Endothelial cell of umbilical vein (primary cell): ENCODE measurements around the gene PRMT2. TPM values are rescaled to one million over a fixed set of nuclear protein-coding genes. Genes with fewer than 3 reads are reported as not detected.

ENCODE experiments used
- BruUV-seq: library from RNA; stranded (reverse); fragments of 400-500 nt; replicated peaks from 2 replicates; lab custom pipeline; 2021; lab: Mats Ljungman, UMichigan
- CTCF ChIA-PET: fragments of 300-600, 350-600 bp; sonication (Branson Sonifier 250); formaldehyde crosslinking; loops from one replicate; lab custom pipeline; 2021; ENCODE audit warnings: antibody characterized with exemption, inconsistent platforms; lab: Charles Lee
- POLR2A ChIA-PET: fragments of 300-600, 350-600 bp; sonication (Branson Sonifier 250); formaldehyde crosslinking; loops from one replicate; lab custom pipeline; 2021; ENCODE audit warnings: antibody characterized with exemption, inconsistent platforms; lab: Charles Lee
- DNase-seq: peaks from one replicate; pipeline ENCODE4 v3.0.0-alpha.2; 2011; ENCODE audit warnings: low read depth, low spot score
- FAIRE-seq: peaks from 2 replicates; lab custom pipeline; 2011; peaks lifted over from hg19 to GRCh38; lab: Jason Lieb, UNC
- H2AFZ ChIP-seq: 2 replicates; pipeline ENCODE4 v1.6.0; 2012; ENCODE audit warnings: low read depth, low read length, control low read depth, inconsistent platforms
- H3K27ac ChIP-seq: 2 replicates; pipeline ENCODE4 v1.5.1; 2011; ENCODE audit warnings: low read depth, mild to moderate bottlenecking, control low read depth, low read length, moderate library complexity; ENCODE audit not compliant: insufficient read depth
- H3K27me3 ChIP-seq, 2 experiments: 2 replicates each; pipeline versions ENCODE4 v1.6.0 to v1.6.1; 2011; ENCODE audit warnings: low read length in 2 of 2, mixed read lengths in 1 of 2; ENCODE audit not compliant: control insufficient read depth in 2 of 2, insufficient read depth in 2 of 2
- H3K36me3 ChIP-seq, 2 experiments: 2 replicates in 1 of 2; 3 replicates in 1 of 2; pipeline ENCODE4 v1.5.1; 2011; ENCODE audit warnings: low read length in 2 of 2, mild to moderate bottlenecking in 1 of 2, moderate library complexity in 1 of 2; ENCODE audit not compliant: control insufficient read depth in 2 of 2, insufficient read depth in 2 of 2; ENCODE audit errors: extremely low read depth in 1 of 2
- H3K4me1 ChIP-seq: 3 replicates; pipeline ENCODE4 v1.5.1; 2011; ENCODE audit warnings: mild to moderate bottlenecking, low read length; ENCODE audit not compliant: control insufficient read depth, insufficient read depth; ENCODE audit errors: extremely low read depth
- H3K4me2 ChIP-seq: 2 replicates; pipeline ENCODE4 v1.6.1; 2011; ENCODE audit warnings: low read length, control low read depth, mixed read lengths; ENCODE audit not compliant: insufficient read depth
- H3K4me3 ChIP-seq, 3 experiments: fragments of 200-600 bp in 1 of 3; sonication (generic), shearing (Covaris generic) in 1 of 3; replicated peaks in 1 of 3; 2 replicates each; pipeline ENCODE4 v1.5.1; 2011 to 2016; ENCODE audit warnings: control low read depth in 3 of 3, low read length in 3 of 3, mild to moderate bottlenecking in 2 of 3, inconsistent platforms in 1 of 3, low read depth in 1 of 3, moderate library complexity in 1 of 3; ENCODE audit not compliant: insufficient read depth in 1 of 3
- H3K79me2 ChIP-seq: 2 replicates; pipeline ENCODE4 v1.6.0; 2012; ENCODE audit warnings: low read length, inconsistent platforms; ENCODE audit not compliant: control insufficient read depth, insufficient read depth
- H3K9ac ChIP-seq: replicated peaks from 2 replicates; pipeline ENCODE3; 2011; ENCODE audit warnings: low read length, control low read depth; ENCODE audit not compliant: insufficient read depth; ENCODE audit errors: extremely low read depth
- H3K9me1 ChIP-seq: replicated peaks from 3 replicates; pipeline ENCODE4 v1.6.0; 2011; ENCODE audit warnings: mild to moderate bottlenecking, low read length; ENCODE audit not compliant: control insufficient read depth, insufficient read depth; ENCODE audit errors: extremely low read depth
- H3K9me3 ChIP-seq: replicated peaks from 2 replicates; pipeline ENCODE4 v1.5.1; 2012; ENCODE audit warnings: low read length, inconsistent platforms; ENCODE audit not compliant: control insufficient read depth, insufficient read depth
- H4K20me1 ChIP-seq: replicated peaks from 2 replicates; pipeline ENCODE3; 2011; ENCODE audit warnings: mild to moderate bottlenecking, low read length; ENCODE audit not compliant: control insufficient read depth, insufficient read depth; ENCODE audit errors: extremely low read depth
- EZH2 ChIP-seq: IDR thresholded peaks from 2 replicates; pipeline ENCODE4 v1.6.1; 2012; ENCODE audit warnings: borderline replicate concordance, low read depth, mild to moderate bottlenecking, moderate library complexity, low read length, inconsistent platforms; ENCODE audit not compliant: severe bottlenecking
- FOS ChIP-seq: IDR thresholded peaks from 2 replicates; pipeline ENCODE4 v1.6.1; 2011; ENCODE audit warnings: mild to moderate bottlenecking, low read length, moderate library complexity, borderline replicate concordance; ENCODE audit not compliant: insufficient read depth
- GATA2 ChIP-seq: IDR thresholded peaks from 2 replicates; pipeline ENCODE4 v1.7.0; 2011; ENCODE audit warnings: low read depth, mild to moderate bottlenecking, moderate library complexity, mixed read lengths, low read length; ENCODE audit not compliant: insufficient read length, insufficient read depth
- JUN ChIP-seq: IDR thresholded peaks from 2 replicates; pipeline ENCODE4 v1.6.1; 2011; ENCODE audit warnings: borderline replicate concordance, low read depth; ENCODE audit not compliant: insufficient read length, insufficient read depth
- MYC ChIP-seq: IDR thresholded peaks from one replicate; pipeline ENCODE4 v1.6.1; 2011; ENCODE audit warnings: mild to moderate bottlenecking, low read depth, low read length
- POLR2A ChIP-seq: IDR thresholded peaks from 2 replicates; pipeline ENCODE4 v1.6.1; 2012; ENCODE audit warnings: low read depth, mild to moderate bottlenecking, control low read depth, low read length
- POLR2AphosphoS5 ChIP-seq: IDR thresholded peaks from 2 replicates; pipeline ENCODE4 v1.6.1; 2012; ENCODE audit warnings: low read depth, mild to moderate bottlenecking, control low read depth, low read length, moderate library complexity; ENCODE audit not compliant: insufficient read depth
- dilution Hi-C: fragments of 300-500 bp; cut with MboI; formaldehyde crosslinking; loops from one replicate; pipeline ENCODE4 v1.15.0; 2019; ENCODE audit warnings: low sequenced_read_pairs; ENCODE audit not compliant: extremely low pct_ligation_motif_present
- intact Hi-C: fragments of 100-400 bp; cut with micrococcal nuclease; formaldehyde crosslinking; loops from one replicate; pipeline ENCODE4 v1.10.0; 2022
- polyA plus RNA-seq, 4 experiments: library from polyadenylated mRNA; depleted of rRNA in 3 of 4; stranded (reverse) in 3 of 4; unstranded in 1 of 4; fragments of >200 nt; gene quantifications; 2 replicates each; pipeline versions ENCODE4 v1.2.1 to v1.2.3, GENCODE V29; 2011 to 2012; ENCODE audit warnings: missing spikeins in 1 of 4
- total RNA-seq: library from RNA; stranded (reverse); gene quantifications from 2 replicates; pipeline ENCODE4 v1.2.3, GENCODE V29; 2021
- TF ChIP-seq, protein P1 (sequence below): IDR thresholded peaks from 2 replicates; pipeline ENCODE4 v1.6.1; 2011; ENCODE audit not compliant: insufficient read depth, insufficient read length
- TF ChIP-seq, protein P2 (sequence below), 2 donors: IDR thresholded peaks; 1 replicate in 1 of 2; 2 replicates in 1 of 2; pipeline ENCODE4 v1.5.1; 2011; ENCODE audit warnings: low read length in 2 of 2, mild to moderate bottlenecking in 2 of 2, moderate library complexity in 2 of 2, control low read depth in 1 of 2, inconsistent platforms in 1 of 2, low read depth in 1 of 2; ENCODE audit not compliant: insufficient read depth in 1 of 2; ENCODE audit errors: extremely low read depth in 1 of 2

The PRMT2 gene
- total and polyA plus RNA-seq, 2 donors (not counting 3 experiments of a cell fraction or from before 2014, with no cell fraction given): 125 to 193 TPM

DNA sequence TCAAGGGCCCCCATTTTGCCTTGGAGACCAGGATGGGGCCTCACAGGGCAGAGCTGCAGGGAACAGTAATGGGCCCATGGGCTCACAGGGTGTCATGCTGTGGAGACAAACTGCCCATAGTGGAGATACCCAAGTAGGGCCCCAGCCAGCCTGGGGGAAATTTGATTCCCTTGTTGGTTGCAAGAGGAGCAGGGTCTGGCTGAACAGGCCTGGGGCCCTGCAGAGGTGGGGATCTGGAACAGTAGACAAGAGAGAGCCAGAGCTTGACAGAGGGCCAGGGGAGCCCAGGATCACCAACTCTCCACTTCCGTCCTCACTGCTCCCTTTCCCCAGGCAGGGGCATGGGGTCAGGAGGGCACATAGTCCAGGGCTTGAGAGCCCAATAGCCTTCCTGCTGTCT lies 39.3 kb upstream of the PRMT2 start:
- no peak overlapping the region for H3K4me3 ChIP-seq
- CTCF ChIA-PET: interaction anchor here (1.8 kb wide), 1 partner anchor 12 kb away, joined by 4 read pairs; no protein-coding TSS in a partner anchor

DNA sequence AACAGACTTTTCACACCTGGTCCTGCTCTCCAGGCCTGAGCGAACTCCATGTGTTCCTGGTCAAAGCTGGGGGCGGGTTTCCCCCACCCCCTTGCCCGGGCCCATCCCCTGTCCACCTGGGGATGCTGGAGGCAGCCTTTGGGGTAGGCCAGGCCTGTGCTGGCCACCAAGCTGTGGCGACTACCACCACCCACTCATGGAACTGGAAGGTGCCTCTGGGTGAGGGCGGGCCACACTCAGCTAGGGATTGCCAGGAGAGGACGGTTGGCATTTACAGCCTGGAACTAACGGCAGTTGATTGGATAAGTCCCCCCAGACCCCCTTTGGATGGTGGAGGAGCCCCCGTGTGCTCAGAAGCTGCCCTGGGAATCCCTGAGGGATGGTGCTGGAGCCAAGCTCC lies 38.4 kb upstream of the PRMT2 start:
- CTCF ChIA-PET: interaction anchor here (1.8 kb wide), 1 partner anchor 11 kb away, joined by 4 read pairs; no protein-coding TSS in a partner anchor
- Histone ChIP-seq H3K36me3 (no peaks in the 10 kb centered on the region), H3K4me2 (no peak overlapping the region), H2AFZ (no peak overlapping the region), H3K79me2 (no peaks in the 10 kb centered on the region), H3K4me1 (peaks cover 15% of the 10 kb centered on the region), H3K27ac (no peak overlapping the region), H3K4me3 (no peak overlapping the region), H3K27me3 (no peaks in the 10 kb centered on the region), H4K20me1 (no peaks in the 10 kb centered on the region), H3K9me1 (no peaks in the 10 kb centered on the region), H3K9me3 (no peaks in the 10 kb centered on the region), H3K9ac (no peak overlapping the region)
- FAIRE-seq: no peak
- intact Hi-C loops: no loop called here
- no TSS peak for BruUV-seq
- TF ChIP-seq POLR2AphosphoS5 (no peak), EZH2 (no peak), FOS (no peak), JUN (no peak), MYC (no peak), POLR2A (no peak), GATA2 (no peak)
- TF ChIP-seq, protein P1, sequence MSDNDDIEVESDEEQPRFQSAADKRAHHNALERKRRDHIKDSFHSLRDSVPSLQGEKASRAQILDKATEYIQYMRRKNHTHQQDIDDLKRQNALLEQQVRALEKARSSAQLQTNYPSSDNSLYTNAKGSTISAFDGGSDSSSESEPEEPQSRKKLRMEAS: no peak
- TF ChIP-seq, protein P2, sequence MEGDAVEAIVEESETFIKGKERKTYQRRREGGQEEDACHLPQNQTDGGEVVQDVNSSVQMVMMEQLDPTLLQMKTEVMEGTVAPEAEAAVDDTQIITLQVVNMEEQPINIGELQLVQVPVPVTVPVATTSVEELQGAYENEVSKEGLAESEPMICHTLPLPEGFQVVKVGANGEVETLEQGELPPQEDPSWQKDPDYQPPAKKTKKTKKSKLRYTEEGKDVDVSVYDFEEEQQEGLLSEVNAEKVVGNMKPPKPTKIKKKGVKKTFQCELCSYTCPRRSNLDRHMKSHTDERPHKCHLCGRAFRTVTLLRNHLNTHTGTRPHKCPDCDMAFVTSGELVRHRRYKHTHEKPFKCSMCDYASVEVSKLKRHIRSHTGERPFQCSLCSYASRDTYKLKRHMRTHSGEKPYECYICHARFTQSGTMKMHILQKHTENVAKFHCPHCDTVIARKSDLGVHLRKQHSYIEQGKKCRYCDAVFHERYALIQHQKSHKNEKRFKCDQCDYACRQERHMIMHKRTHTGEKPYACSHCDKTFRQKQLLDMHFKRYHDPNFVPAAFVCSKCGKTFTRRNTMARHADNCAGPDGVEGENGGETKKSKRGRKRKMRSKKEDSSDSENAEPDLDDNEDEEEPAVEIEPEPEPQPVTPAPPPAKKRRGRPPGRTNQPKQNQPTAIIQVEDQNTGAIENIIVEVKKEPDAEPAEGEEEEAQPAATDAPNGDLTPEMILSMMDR (IDR thresholded peaks at IDR 0.05; ENCODE audit: extremely low read depth in 1 of 2, insufficient read depth in 1 of 2, low read depth in 1 of 2, low read length in 2 of 2): no peak
- POLR2A ChIA-PET: no interaction called here
- dilution Hi-C loops: no loop called here
- no peak for DNase-seq

More for the DNA sequence above, 39.3 kb upstream of the PRMT2 start:
- no peak for DNase-seq
- Histone ChIP-seq H3K9ac (no peak overlapping the region), H3K9me1 (no peaks in the 10 kb centered on the region), H3K27me3 (no peaks in the 10 kb centered on the region), H3K4me1 (peaks cover 15% of the 10 kb centered on the region), H3K9me3 (no peaks in the 10 kb centered on the region), H2AFZ (no peak overlapping the region), H3K4me2 (no peak overlapping the region), H3K79me2 (no peaks in the 10 kb centered on the region), H3K36me3 (no peaks in the 10 kb centered on the region), H4K20me1 (no peaks in the 10 kb centered on the region), H3K27ac (no peak overlapping the region)
- TF ChIP-seq EZH2 (no peak), GATA2 (no peak), POLR2A (no peak), FOS (no peak)
- TF ChIP-seq, protein P2 (IDR thresholded peaks at IDR 0.05; ENCODE audit: extremely low read depth in 1 of 2, insufficient read depth in 1 of 2, low read depth in 1 of 2, low read length in 2 of 2): no peak
- BruUV-seq: no TSS peak
- POLR2A ChIA-PET: no interaction called here
- no peak for FAIRE-seq
- intact Hi-C loops (no loop called here), dilution Hi-C loops (no loop called here)
